ENCODE data around the gene MPRIP.
"Not testable (repeated sequence)": the region's sequence is repeated elsewhere in the genome, so short reads cannot be mapped to it uniquely, and the experiment has no call there.

MPRIP gene

GRCh38 chr17:17172001-17172939 lies 130.0 kb downstream of the MPRIP start:
- no peak for DNase-seq

DNA sequence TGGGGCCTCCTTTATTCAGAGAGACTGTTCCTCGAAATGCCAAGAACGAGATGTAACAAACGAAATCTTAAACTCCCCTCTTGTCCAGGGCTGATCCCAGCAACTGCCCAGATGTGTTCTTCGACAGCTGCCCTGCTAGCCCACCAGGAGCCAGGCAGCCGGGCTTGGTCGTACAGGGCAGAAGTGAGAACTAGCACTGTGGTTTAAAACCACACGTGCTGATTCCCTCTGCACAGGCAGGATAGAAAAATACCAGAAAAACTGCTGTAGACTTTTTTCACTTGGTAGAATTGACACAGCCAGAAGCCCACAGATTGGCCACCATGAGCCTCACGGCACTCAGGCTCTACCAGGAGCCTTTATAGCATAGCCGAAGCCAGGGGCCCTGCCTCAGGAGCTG lies 130.7 kb downstream of the MPRIP start:
- no peak for DNase-seq

DNA sequence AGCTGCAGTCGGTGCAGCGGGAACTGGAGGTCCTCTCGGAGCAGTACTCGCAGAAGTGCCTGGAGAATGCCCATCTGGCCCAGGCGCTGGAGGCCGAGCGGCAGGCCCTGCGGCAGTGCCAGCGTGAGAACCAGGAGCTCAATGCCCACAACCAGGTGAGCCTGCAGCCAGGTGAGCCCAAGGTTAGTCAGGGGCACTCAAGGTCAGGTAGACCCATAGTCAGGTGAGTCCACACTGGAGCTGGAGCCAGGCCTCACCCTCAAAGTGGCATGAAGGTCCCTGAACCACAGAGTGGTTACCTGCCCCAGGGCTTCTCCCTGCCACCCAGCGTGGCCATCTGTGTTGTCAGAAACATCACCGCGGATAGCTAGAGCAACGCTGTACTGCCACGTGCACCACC lies 131.7 kb downstream of the MPRIP start:
- DNase-seq = no peak

DNA sequence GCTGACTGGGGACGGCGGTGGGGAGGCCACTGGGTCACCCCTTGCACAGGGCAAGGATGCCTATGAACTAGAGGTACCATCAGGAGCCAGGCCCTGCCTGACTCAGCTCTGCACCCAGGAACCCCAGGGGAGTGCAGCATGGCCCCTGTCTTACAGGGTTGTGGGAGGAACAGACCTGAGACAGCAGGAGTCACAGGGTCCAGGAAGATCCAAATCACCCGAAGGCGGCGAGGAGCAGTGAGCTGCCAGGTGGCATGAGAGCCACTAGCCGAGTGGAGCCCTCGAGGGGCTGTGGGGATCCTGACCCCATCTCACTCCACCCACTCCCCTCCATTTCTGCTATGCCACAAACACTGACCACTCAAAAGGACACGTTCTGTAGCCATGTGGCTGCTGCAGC lies 133.1 kb downstream of the MPRIP start:
- no peak for DNase-seq

GRCh38 chr17:17175917-17176316 lies 133.7 kb downstream of the MPRIP start:
- no peak for DNase-seq

GRCh38 chr17:17176341-17176740 lies 134.1 kb downstream of the MPRIP start:
- no peak for DNase-seq

DNA sequence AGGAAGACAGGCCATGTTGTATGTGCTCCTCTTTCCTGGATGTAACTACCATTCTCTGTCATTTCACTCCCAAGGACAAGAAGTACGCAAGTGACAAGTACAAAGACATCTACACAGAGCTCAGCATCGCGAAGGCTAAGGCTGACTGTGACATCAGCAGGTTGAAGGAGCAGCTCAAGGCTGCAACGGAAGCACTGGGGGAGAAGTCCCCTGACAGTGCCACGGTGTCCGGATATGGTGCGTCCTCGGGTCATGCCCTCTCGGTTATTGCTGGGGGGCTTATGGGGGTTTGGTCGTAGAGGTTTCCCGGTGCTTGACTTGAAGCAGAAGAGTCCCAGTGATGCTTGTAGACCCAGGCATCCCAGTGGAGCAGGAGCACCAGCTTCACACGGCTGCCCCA lies 134.9 kb downstream of the MPRIP start:
- no peak for DNase-seq

GRCh38 chr17:17179371-17179827 lies 137.1 kb downstream of the MPRIP start:
- no peak for DNase-seq

GRCh38 chr17:17180141-17180603 lies 137.9 kb downstream of the MPRIP start:
- DNase-seq = no peak

DNA sequence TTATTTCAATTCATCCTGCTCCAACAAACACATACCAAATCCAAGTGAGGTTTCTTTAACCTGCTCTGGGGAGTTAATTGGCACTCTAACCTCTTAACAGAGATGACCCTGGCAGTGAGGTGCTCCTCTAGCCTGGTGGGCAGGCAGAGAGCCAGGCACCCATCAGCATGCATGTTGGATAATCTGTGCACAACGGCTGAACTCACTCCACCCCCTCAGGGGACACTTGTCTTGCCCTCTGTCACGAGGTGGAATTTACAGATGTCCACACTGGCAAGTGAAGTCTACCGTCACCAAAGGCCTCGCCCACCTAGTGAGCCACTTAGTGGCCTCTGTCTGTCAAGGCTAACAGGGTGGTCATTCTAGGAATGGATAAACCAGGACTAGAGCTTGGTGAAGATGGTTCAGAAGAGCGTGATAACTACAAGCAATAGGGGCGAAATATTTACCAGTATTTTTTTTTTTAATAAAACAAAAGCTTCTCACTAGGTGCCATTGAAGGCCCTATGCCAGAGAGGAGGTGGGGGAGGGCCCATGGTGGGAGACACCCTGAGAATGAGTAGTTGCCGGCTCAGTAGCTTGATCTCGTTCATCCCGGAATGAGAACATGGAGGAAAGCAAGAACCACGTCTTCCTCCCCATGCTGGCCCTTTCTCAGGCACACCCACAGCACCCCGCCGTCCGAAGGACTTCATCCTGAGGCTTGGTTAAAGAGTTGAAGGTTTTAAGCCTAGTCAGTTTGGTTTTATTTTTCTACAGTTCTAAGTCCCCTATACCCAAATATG lies 138.7 kb downstream of the MPRIP start:
- no peak for DNase-seq

- no peak for DNase-seq
These were observed 139.7 kb downstream of the MPRIP start for GRCh38 chr17:17181666-17182597.

DNA sequence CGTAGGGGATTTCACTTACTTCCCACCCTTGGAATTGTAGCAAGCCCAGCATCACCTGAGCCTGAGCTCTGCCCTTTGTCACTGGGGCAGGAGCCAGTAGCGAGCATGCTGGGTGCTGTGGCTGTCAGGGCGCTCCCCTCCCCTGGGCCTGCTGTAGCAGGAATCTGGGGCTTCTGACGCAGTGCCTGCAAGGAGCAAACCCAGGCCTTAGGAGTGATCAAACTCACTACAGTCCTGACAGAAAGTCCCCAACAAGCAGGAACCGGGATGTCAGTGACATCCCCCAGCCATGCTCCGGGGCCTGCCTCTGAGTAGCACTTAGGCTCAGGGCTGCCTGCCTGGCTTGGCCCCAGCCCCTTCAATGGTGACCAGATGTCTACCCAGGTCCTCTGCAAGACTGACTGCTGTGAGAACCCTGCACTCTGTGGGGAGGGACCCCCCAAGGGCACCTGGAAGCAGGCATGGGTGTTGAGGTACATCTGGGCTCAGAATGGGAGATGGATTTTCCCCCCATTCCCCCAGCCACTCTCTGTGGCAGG lies 140.4 kb downstream of the MPRIP start:
- no peak for DNase-seq

DNA sequence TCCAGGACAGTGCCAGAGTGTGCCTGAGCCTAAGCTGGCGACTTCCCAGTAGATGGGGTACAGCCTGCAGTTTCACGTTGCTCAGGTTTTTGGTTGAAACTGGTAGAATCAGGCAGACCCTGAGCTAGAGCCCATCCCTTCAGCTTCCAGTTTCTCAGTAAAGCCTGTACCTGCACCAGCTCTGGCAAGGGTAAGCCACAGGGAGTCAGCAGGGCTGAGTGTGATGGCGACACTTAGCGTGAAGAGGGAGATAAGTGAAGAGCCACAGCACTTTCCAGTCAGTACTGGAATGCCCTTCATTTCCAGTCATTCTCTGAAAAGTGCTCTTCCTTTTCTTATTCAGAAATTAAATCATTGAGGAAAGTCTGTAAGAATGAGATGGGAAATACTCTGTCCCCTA lies 141.5 kb downstream of the MPRIP start:
- DNase-seq = no peak

DNA sequence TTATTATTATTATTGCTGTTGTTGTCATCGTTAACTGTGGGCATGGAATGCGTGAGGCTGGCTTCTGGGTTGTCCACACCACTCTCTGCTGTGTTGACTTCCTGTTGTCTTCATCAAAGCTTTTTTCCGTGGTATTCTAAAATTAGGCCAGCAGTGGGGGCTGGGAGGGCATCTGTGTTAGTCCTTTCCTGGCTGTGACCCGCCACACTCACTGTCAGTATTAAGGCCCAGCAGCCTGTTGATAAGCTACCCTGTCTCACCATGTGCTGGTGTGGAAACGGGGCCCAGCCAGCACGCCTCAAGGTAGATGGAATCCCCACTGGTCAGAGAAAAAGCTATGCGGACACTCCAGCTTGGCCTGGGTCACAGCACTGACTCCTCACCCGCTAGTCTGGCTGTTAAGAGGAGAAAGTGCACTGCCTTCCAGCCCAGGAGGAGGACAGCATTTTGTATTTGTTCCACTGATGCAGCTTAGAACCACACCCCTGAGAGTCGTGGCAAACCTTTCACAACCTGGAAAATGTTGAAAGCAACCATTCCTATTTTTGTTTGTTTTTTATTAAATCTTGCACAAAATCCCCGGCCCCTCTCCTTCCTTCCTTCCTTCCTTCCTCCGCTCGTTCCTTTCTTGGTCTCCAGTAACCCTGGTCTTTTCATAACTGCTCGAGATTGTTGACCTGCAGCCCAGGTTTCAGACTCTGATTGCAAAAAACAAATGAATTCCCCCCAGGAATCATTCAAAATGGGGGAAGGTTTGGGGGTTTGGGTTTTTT lies 142.9 kb downstream of the MPRIP start:
- not testable (repeated sequence) for DNase-seq

GRCh38 chr17:17186051-17186450 lies 143.8 kb downstream of the MPRIP start:
- DNase-seq = no peak

DNA sequence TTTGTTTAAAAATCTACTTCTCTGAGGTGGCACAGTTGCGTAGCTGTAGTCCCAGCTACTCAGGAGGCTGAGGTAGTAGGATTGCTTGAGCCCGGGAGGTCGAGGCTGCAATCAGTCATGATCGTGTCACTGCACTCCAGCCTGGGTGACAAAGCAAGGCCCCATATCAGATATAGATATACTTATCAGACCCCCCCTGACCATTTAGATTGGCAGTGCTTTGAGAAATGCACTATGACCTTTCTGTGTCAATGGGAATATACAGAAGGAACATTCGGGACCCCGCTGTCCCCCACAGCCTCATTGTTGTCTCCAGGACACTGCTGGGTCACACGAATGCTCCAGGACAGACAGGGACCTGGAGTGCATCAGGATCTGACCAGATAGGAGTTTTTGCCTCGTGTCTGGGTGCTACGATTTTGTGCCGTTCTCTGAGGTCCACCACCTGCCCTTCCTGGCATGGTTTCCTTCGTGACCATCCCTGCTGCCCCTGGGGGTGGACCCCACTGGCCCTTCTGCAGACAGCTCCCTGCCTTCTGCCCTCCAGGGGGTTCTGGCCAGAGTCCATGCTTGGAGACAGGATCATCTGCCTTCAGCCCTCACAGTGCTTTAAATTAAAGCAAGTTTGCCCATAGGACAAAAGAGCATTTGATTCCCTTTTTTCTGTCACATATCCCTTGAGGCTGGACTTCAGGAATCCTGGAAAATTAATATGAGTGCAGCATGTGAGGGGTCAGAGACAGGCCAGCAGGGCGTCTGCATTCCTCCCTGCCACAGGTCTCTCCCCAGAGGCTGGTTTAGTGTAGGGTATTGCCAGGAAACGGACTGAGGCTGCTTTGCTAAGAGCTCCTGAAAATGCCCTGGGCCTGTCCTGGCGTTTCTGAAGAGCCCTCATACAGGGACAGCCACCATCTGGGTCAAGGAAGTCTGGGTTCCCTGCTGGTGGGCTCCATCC lies 144.6 kb downstream of the MPRIP start:
- DNase-seq = no peak

GRCh38 chr17:17188586-17188985 lies 146.3 kb downstream of the MPRIP start:
- no peak for DNase-seq

- no peak for DNase-seq
These were observed 147.3 kb downstream of the MPRIP start for GRCh38 chr17:17189559-17189958.

DNA sequence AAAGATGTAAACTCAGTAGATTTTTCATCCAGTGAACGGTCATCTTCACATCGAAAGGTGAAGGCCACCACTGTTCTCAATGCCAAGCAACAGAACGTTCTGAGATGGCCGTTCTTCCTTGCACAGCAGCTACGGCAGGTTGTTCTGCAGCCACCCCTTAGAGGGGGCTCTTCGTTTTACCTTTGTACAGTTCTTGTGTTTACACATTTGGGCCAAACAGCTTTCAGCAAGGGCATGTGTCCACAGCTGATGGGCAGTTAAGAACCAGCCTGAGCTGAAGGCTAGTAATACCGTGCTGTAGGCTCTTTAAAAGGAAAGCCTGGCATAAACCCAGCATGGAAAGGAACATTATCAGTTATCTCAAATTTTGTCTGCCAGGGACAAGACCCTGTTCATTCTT lies 147.9 kb downstream of the MPRIP start:
- no peak for DNase-seq

- no peak for DNase-seq
These were observed 149.1 kb downstream of the MPRIP start for GRCh38 chr17:17191346-17191792.

Measured in T-helper 9 cell (primary cell).